Measurements from ENCODE around the gene HDDC2.
"Not testable (repeated sequence)": the region's sequence is repeated elsewhere in the genome, so short reads cannot be mapped to it uniquely, and the experiment has no call there.

DNA sequence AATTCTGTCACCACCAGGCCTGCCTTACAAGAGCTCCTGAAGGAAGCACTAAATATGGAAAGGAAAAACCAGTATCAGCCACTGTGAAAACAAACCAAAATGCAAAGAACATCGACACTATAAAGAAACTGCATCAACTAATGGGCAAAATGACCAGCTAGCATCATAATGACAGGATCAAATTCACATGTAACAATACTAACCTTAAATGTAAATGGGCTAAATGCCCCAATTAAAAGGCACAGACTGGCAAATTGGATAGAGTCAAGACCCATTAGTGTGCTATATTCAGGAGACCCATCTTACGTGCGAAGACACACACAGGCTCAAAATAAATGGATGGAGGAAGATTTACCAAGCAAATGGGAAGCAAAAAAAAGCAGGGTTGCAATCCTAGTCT is 19.3 kb downstream of the HDDC2 start:
- TF ChIP-seq, protein P1, sequence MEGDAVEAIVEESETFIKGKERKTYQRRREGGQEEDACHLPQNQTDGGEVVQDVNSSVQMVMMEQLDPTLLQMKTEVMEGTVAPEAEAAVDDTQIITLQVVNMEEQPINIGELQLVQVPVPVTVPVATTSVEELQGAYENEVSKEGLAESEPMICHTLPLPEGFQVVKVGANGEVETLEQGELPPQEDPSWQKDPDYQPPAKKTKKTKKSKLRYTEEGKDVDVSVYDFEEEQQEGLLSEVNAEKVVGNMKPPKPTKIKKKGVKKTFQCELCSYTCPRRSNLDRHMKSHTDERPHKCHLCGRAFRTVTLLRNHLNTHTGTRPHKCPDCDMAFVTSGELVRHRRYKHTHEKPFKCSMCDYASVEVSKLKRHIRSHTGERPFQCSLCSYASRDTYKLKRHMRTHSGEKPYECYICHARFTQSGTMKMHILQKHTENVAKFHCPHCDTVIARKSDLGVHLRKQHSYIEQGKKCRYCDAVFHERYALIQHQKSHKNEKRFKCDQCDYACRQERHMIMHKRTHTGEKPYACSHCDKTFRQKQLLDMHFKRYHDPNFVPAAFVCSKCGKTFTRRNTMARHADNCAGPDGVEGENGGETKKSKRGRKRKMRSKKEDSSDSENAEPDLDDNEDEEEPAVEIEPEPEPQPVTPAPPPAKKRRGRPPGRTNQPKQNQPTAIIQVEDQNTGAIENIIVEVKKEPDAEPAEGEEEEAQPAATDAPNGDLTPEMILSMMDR (IDR thresholded peaks at IDR 0.05; ENCODE audit: poor library complexity): not testable (repeated sequence)
- TF ChIP-seq EZH2phosphoT487 (IDR thresholded peaks at IDR 0.05; ENCODE audit: low read depth, severe bottlenecking, unreplicated experiment); EZH2 (IDR thresholded peaks at IDR 0.05; ENCODE audit: borderline replicate concordance): not testable (repeated sequence)
